Pancreas (tissue), 10 donors: ENCODE measurements around the gene RIMKLB. TPM values are rescaled to one million over a fixed set of nuclear protein-coding genes. Genes with fewer than 3 reads are reported as not detected.

Experiments
- ATAC-seq, 4 donors: fragments of 200-7000 bp; cut with Tn5 transposase; one replicate each; pipeline versions ENCODE4 v1.8.0 to v1.9.1; 2020; ENCODE audit warnings: mild to moderate bottlenecking in 4 of 4, moderate library complexity in 4 of 4
- DNase-seq, 6 donors: peaks; one replicate each; pipeline ENCODE4 v3.0.0-alpha.2; 2020
- FAIRE-seq: peaks from 2 replicates; lab custom pipeline; 2012; peaks lifted over from hg19 to GRCh38; lab: Jason Lieb, UNC
- H3K27ac ChIP-seq, 4 donors: fragments of 200-600 bp; sonication (generic); 1 replicate in 3 of 4; 2 replicates in 1 of 4; pipeline versions ENCODE4 v1.5.0 to v1.8.0; 2020
- H3K27me3 ChIP-seq, 4 donors: fragments of 200-600 bp; one replicate each; pipeline ENCODE4 v1.8.0; 2021
- H3K36me3 ChIP-seq, 3 donors: fragments of 200-600 bp; sonication (generic) in 1 of 3; one replicate each; pipeline versions ENCODE4 v1.5.0 to v1.8.0; 2020 to 2021
- H3K4me1 ChIP-seq, 3 donors: fragments of 200-600 bp; one replicate each; pipeline ENCODE4 v1.8.0; 2021
- H3K4me3 ChIP-seq, 4 donors: fragments of 200-600 bp; sonication (generic) in 2 of 4; one replicate each; pipeline versions ENCODE4 v1.5.0 to v1.8.0; 2020 to 2021
- H3K9me3 ChIP-seq, 4 donors: fragments of 200-600 bp; one replicate each; pipeline ENCODE4 v1.8.0; 2021
- WGBS, 2 donors: extraction: QIAGEN DNeasy Blood & Tissue Kit; methylation state at CpG; one replicate each; pipeline ENCODE4 v1.1.7; 2013; 5-methylcytosine and 5-hydroxymethylcytosine counted together
- intact Hi-C, 3 donors: fragments of 100-400 bp; cut with DNase I; formaldehyde crosslinking; loops; one replicate each; pipeline versions ENCODE4 v1.11.1 to v1.14.2; 2022
- polyA plus RNA-seq, 2 donors: library from polyadenylated mRNA; stranded (reverse); fragments of 200-250 nt; gene quantifications; one replicate each; pipeline ENCODE4 v1.2.3, GENCODE V29; 2013
- total RNA-seq, 6 donors: library from RNA; stranded (reverse); fragmentation: NEBNext Ultra II Directional in 4 of 6; extraction: Animal tissue kit (Norgen Biotek cat#: 25700) in 4 of 6; gene quantifications; one replicate each; pipeline versions ENCODE4 v1.2.1 to v1.2.4, GENCODE V29; 2021 to 2023
- TF ChIP-seq, protein P1 (sequence below), 4 donors: fragments of 200-600 bp; sonication (generic) in 3 of 4; IDR thresholded peaks; one replicate each; pipeline versions ENCODE4 v1.5.0 to v1.8.0; 2021; ENCODE audit warnings: antibody characterized with exemption in 4 of 4
- donor health status: healthy with polysubstance abuse.
- donor health status: DM: no; HTN: no; CAD: no; lungs with moderate emphysema.
- donor health status: DM: no; HTN: no; CAD: no.
- donor health status: control.
- donor health status: control.
- donor health status: Bipolar disorder and iron deficiency.
- donor health status: DM: yes; HTN: yes; CAD: no.
- donor health status: DM: no; HTN: no; CAD: no.
- donor health status: DM: no; HTN: no; CAD: no.
- donor health status: DM: yes; HTN: yes; CAD: no.

The RIMKLB gene
- total and polyA plus RNA-seq, 8 donors: 5.1 to 46.2 (median 8.8) TPM

DNA sequence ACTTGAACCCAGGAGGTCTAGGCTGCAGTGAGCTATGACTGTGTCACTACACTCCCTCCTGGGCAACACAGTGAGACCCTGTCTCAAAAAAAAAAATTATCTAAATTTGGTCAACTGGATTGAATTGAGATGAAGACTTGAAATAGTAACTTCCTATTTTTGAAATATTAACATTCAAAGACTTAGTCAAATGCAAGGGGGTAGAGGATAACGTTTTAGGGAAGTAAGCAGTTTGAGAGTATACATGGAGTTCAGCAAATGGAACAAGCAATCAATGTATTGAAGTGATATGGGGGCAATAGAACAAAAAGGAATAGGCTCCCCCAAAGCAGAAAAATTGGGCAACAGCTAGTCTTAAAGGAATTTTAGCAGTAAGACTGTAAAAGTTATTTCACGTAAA is 30.5 kb upstream of the RIMKLB start:
- no peaks in the 10 kb centered on the region for H3K4me1 ChIP-seq
- no peak overlapping the region for H3K4me3 ChIP-seq
- DNase-seq (no peak), ATAC-seq (no peak), FAIRE-seq (no peak)
- no peaks in the 10 kb centered on the region for H3K36me3 ChIP-seq
- no peak overlapping the region for H3K27ac ChIP-seq
- no peaks in the 10 kb centered on the region for H3K9me3 ChIP-seq
- 59 to 61% methylated on average over 2 of the region's 2 CpGs for WGBS, 2 donors
- no peaks in the 10 kb centered on the region for H3K27me3 ChIP-seq
- intact Hi-C loops: loop anchor here in 1 of 3 donors (10.0 kb wide), 1 partner anchor 388 kb away; no protein-coding TSS in a partner anchor
- TF ChIP-seq, protein P1, sequence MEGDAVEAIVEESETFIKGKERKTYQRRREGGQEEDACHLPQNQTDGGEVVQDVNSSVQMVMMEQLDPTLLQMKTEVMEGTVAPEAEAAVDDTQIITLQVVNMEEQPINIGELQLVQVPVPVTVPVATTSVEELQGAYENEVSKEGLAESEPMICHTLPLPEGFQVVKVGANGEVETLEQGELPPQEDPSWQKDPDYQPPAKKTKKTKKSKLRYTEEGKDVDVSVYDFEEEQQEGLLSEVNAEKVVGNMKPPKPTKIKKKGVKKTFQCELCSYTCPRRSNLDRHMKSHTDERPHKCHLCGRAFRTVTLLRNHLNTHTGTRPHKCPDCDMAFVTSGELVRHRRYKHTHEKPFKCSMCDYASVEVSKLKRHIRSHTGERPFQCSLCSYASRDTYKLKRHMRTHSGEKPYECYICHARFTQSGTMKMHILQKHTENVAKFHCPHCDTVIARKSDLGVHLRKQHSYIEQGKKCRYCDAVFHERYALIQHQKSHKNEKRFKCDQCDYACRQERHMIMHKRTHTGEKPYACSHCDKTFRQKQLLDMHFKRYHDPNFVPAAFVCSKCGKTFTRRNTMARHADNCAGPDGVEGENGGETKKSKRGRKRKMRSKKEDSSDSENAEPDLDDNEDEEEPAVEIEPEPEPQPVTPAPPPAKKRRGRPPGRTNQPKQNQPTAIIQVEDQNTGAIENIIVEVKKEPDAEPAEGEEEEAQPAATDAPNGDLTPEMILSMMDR (IDR thresholded peaks at IDR 0.05): no peak

DNA sequence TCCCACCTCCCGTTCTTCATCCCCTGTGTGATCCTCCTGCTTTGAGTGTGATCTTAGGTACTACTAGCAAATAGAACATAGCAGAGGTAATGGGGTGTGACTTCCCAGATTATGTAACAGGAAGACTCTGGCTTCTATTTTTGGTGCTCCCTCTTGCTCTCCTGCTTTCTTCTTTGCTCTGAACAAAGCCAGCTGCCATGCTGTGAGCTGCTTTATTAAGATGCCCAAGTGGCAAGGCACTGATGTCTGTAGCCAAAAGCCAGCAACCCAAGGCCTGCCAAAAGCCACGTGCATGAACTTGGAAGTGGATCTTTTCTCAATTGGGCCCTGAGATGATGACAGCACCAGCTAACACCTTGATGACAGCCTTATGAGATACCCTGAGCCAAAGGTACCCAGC is 29.4 kb upstream of the RIMKLB start:
- DNase-seq: no peak
- ATAC-seq: no peak
- FAIRE-seq: no peak

DNA sequence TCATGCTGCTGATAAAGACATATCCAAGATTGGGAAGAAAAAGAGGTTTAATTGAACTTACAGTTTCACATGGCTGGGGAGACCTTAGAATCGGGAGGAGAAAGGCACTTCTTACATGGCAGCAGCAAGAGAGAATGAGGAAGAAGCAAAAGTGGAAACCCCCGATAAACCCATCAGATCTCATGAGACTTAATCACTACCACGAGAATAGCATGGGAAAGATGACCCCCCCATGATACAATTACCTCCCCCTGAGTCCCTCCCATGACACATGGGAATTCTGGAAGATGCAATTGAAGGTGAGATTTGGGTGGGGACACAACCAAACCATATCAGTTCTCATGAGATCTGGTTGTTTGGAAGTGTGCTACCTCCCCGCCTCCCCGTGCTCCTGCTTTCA is 25.4 kb upstream of the RIMKLB start:
- no peaks in the 10 kb centered on the region for H3K36me3 ChIP-seq
- H3K27ac ChIP-seq: no peak overlapping the region
- WGBS, 2 donors: 77 to 88% methylated on average over 5 of the region's 5 CpGs
- TF ChIP-seq, protein P1 (IDR thresholded peaks at IDR 0.05): no peak
- ATAC-seq: no peak
- H3K9me3 ChIP-seq: no peaks in the 10 kb centered on the region
- H3K4me3 ChIP-seq: no peak overlapping the region
- no peak for DNase-seq
- H3K4me1 ChIP-seq: peaks cover 5 to 12% (median 10%) of the 10 kb centered on the region in 3 donors
- no peak for FAIRE-seq
- H3K27me3 ChIP-seq: no peaks in the 10 kb centered on the region
- intact Hi-C loops: no loop called here

More for the DNA sequence above, 29.4 kb upstream of the RIMKLB start:
- no peaks in the 10 kb centered on the region for H3K27me3 ChIP-seq
- 56 to 65% methylated on average over 2 of the region's 2 CpGs for WGBS, 2 donors
- no peaks in the 10 kb centered on the region for H3K36me3 ChIP-seq
- no peak overlapping the region for H3K4me3 ChIP-seq
- no peaks in the 10 kb centered on the region for H3K4me1 ChIP-seq
- no peaks in the 10 kb centered on the region for H3K9me3 ChIP-seq
- intact Hi-C loops: loop anchor here in 1 of 3 donors (10.0 kb wide), 1 partner anchor 386 kb away; no protein-coding TSS in a partner anchor
- TF ChIP-seq, protein P1 (IDR thresholded peaks at IDR 0.05): no peak
- no peak overlapping the region for H3K27ac ChIP-seq

DNA sequence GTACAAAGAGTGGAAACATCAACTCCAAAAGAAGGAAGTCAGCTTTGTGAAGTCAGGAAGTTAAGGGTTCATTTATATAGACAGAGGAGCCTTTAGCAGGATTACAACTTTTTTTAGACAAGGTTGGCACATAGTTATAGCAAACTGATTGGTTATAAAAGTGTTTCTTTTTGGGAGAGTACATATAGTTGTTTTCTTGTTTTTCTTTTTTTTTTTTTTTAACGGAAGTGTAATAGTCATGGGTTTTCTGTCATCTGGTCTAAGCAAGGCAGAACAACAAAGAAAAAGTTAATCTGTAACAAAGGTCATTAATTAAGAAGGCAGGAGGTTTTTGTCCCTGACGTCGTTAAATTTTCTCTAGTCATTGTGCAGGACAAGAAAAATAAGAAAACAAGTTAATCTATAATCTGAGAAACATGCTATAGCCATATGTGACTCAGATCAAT is 22.2 kb upstream of the RIMKLB start:
- H3K4me3 ChIP-seq: no peak overlapping the region
- WGBS, 2 donors: 2 to 5% methylated on average over 3 of the region's 3 CpGs
- intact Hi-C loops: no loop called here
- peaks cover 5 to 12% (median 10%) of the 10 kb centered on the region in 3 donors for H3K4me1 ChIP-seq
- no peaks in the 10 kb centered on the region for H3K36me3 ChIP-seq
- TF ChIP-seq, protein P1 (IDR thresholded peaks at IDR 0.05): no peak
- H3K27me3 ChIP-seq: no peaks in the 10 kb centered on the region
- ATAC-seq (peak; percentile 30 to 55 (median 48)), DNase-seq (no peak), FAIRE-seq (no peak)
- peak overlapping the region in 1 of 4 donors; percentile 13 for H3K27ac ChIP-seq
- H3K9me3 ChIP-seq: no peaks in the 10 kb centered on the region

DNA sequence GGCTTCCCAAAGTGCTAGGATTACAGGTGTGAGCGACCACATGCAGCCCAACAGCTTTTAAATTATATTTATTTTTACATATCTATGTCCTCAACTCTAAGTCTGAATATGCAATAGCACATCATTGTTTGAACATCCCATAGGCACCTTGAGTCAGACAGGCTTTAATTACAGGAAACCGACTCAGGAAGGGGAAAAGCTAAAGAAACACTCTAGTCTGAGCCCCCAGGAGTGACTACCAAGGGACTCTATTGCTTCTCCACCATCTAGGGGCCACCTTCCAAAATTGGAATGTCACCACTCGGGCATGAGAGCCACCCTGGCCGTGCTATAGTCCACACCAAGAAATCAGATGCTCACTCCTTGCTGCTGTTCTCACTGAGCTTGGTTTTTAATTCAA is 21.1 kb upstream of the RIMKLB start:
- H3K27me3 ChIP-seq: no peaks in the 10 kb centered on the region
- no peak overlapping the region for H3K27ac ChIP-seq
- H3K9me3 ChIP-seq: no peaks in the 10 kb centered on the region
- intact Hi-C loops: no loop called here
- WGBS, 2 donors: 78 to 88% methylated on average over 4 of the region's 4 CpGs
- no peak for ATAC-seq
- TF ChIP-seq, protein P1 (IDR thresholded peaks at IDR 0.05): no peak
- H3K4me1 ChIP-seq: peaks cover 5 to 14% (median 12%) of the 10 kb centered on the region in 3 donors
- no peaks in the 10 kb centered on the region for H3K36me3 ChIP-seq
- FAIRE-seq: no peak
- H3K4me3 ChIP-seq: no peak overlapping the region
- DNase-seq: no peak
